H9 (cell line): ENCODE results near the gene SNX5. TPM values are rescaled to one million over a fixed set of nuclear protein-coding genes. Genes with fewer than 3 reads are reported as not detected.

Source experiments
- DNase-seq: peaks from one replicate; pipeline ENCODE4 v3.0.0-alpha.2; 2017
- H2AFZ ChIP-seq: one replicate; pipeline ENCODE4 v1.6.1; 2013; ENCODE audit warnings: mild to moderate bottlenecking, low read length, control low read depth, moderate library complexity
- H2AK5ac ChIP-seq: 2 replicates; pipeline ENCODE4 v1.6.1; 2013; ENCODE audit warnings: low read length, control low read depth, mixed read lengths; ENCODE audit not compliant: insufficient read length
- H2BK120ac ChIP-seq: one replicate; pipeline ENCODE4 v1.6.1; 2013; ENCODE audit warnings: low read depth, mild to moderate bottlenecking, low read length, control low read depth, inconsistent platforms; ENCODE audit not compliant: poor library complexity, severe bottlenecking
- H2BK12ac ChIP-seq: 2 replicates; pipeline ENCODE4 v1.6.1; 2013; ENCODE audit warnings: low read length, control low read depth, mixed read lengths, low read depth; ENCODE audit not compliant: insufficient read length
- H2BK15ac ChIP-seq: 2 replicates; pipeline ENCODE4 v1.6.1; 2013; ENCODE audit warnings: low read depth, low read length, control low read depth
- H2BK20ac ChIP-seq: one replicate; pipeline ENCODE4 v1.6.1; 2013; ENCODE audit warnings: low read depth, mild to moderate bottlenecking, low read length, control low read depth, inconsistent platforms; ENCODE audit not compliant: poor library complexity, severe bottlenecking
- H2BK5ac ChIP-seq: 2 replicates; pipeline ENCODE4 v1.6.1; 2013; ENCODE audit warnings: low read length, control low read depth, mixed read lengths; ENCODE audit not compliant: insufficient read length
- H3K14ac ChIP-seq: 2 replicates; pipeline ENCODE4 v1.6.1; 2013; ENCODE audit warnings: low read length, control low read depth; ENCODE audit not compliant: insufficient read depth
- H3K18ac ChIP-seq: 2 replicates; pipeline ENCODE4 v1.6.1; 2013; ENCODE audit warnings: low read depth, mild to moderate bottlenecking, mixed read lengths, low read length, control low read depth; ENCODE audit not compliant: insufficient read length
- H3K23ac ChIP-seq: 2 replicates; pipeline ENCODE4 v1.6.1; 2013; ENCODE audit warnings: low read length, control low read depth, mixed read lengths, low read depth; ENCODE audit not compliant: insufficient read length
- H3K23me2 ChIP-seq: 2 replicates; pipeline ENCODE4 v1.6.1; 2013; ENCODE audit warnings: low read depth, mild to moderate bottlenecking, mixed read lengths, low read length, control low read depth; ENCODE audit not compliant: insufficient read length, poor library complexity, severe bottlenecking
- H3K27ac ChIP-seq: 2 replicates; pipeline ENCODE4 v1.5.1; 2013; ENCODE audit warnings: low read length, control low read depth, mixed read lengths, low read depth; ENCODE audit not compliant: insufficient read length
- H3K27me3 ChIP-seq: 2 replicates; pipeline ENCODE4 v1.6.1; 2013; ENCODE audit warnings: low read length, control low read depth, inconsistent platforms; ENCODE audit not compliant: insufficient read depth
- H3K4ac ChIP-seq: 2 replicates; pipeline ENCODE4 v1.6.1; 2013; ENCODE audit warnings: low read depth, mild to moderate bottlenecking, control low read depth, inconsistent platforms, low read length, moderate library complexity
- H3K4me1 ChIP-seq: 2 replicates; pipeline ENCODE4 v1.6.1; 2013; ENCODE audit warnings: low read length, control low read depth, inconsistent platforms; ENCODE audit not compliant: insufficient read depth
- H3K4me2 ChIP-seq: 2 replicates; pipeline ENCODE4 v1.6.1; 2013; ENCODE audit warnings: low read length, control low read depth, mixed read lengths; ENCODE audit not compliant: insufficient read length, insufficient read depth
- H3K56ac ChIP-seq: 2 replicates; pipeline ENCODE4 v1.6.1; 2013; ENCODE audit warnings: low read depth, mild to moderate bottlenecking, mixed read lengths, low read length, control low read depth; ENCODE audit not compliant: insufficient read length
- H3K79me1 ChIP-seq: 2 replicates; pipeline ENCODE4 v1.6.1; 2013; ENCODE audit warnings: low read depth, mild to moderate bottlenecking, moderate library complexity, low read length, control low read depth, inconsistent platforms; ENCODE audit not compliant: insufficient read depth, poor library complexity, severe bottlenecking
- H3K79me2 ChIP-seq: 2 replicates; pipeline ENCODE4 v1.6.1; 2013; ENCODE audit warnings: low read length, control low read depth, inconsistent platforms; ENCODE audit not compliant: insufficient read depth
- H3K9ac ChIP-seq: 2 replicates; pipeline ENCODE4 v1.6.1; 2013; ENCODE audit warnings: low read length, control low read depth, mixed read lengths; ENCODE audit not compliant: insufficient read length; ENCODE audit errors: extremely low read depth
- H3K9me3 ChIP-seq: one replicate; pipeline ENCODE4 v1.6.1; 2013; ENCODE audit warnings: low read depth, low read length, inconsistent platforms; ENCODE audit not compliant: control insufficient read depth
- H3T11ph ChIP-seq: one replicate; pipeline ENCODE4 v1.6.1; 2013; ENCODE audit warnings: mild to moderate bottlenecking, low read length, control low read depth, inconsistent platforms
- H4K20me1 ChIP-seq: one replicate; pipeline ENCODE4 v1.6.1; 2013; ENCODE audit not compliant: control insufficient read depth, insufficient read length, insufficient read depth
- H4K5ac ChIP-seq: 2 replicates; pipeline ENCODE4 v1.6.1; 2013; ENCODE audit warnings: low read depth, mild to moderate bottlenecking, mixed read lengths, low read length, control low read depth; ENCODE audit not compliant: insufficient read length
- H4K8ac ChIP-seq: replicated peaks from 2 replicates; pipeline ENCODE4 v1.6.1; 2013; ENCODE audit warnings: low read length, control low read depth, mixed read lengths, low read depth; ENCODE audit not compliant: insufficient read length
- H4K91ac ChIP-seq: 2 replicates; pipeline ENCODE4 v1.6.1; 2013; ENCODE audit warnings: low read depth, mild to moderate bottlenecking, moderate library complexity, mixed read lengths, low read length, control low read depth; ENCODE audit not compliant: insufficient read length
- H3K27ac Mint-ChIP-seq, 3 experiments: 2 replicates in 2 of 3; 3 replicates in 1 of 3; pipeline ENCODE4 v1.8.0; 2020 to 2021; ENCODE audit warnings: mixed read lengths in 3 of 3, mild to moderate bottlenecking in 1 of 3, moderate library complexity in 1 of 3
- H3K27me3 Mint-ChIP-seq: 2 replicates; pipeline ENCODE4 v1.8.0; 2021; ENCODE audit warnings: low read depth, mild to moderate bottlenecking, moderate library complexity, mixed read lengths
- H3K36me3 Mint-ChIP-seq, 3 experiments: 2 replicates in 2 of 3; 3 replicates in 1 of 3; pipeline ENCODE4 v1.8.0; 2020 to 2021; ENCODE audit warnings: low read depth in 3 of 3, mixed read lengths in 3 of 3; ENCODE audit not compliant: insufficient read depth in 1 of 3
- H3K4me1 Mint-ChIP-seq, 2 experiments: 2 replicates each; pipeline ENCODE4 v1.8.0; 2020; ENCODE audit warnings: mixed read lengths in 2 of 2
- H3K4me3 Mint-ChIP-seq, 2 experiments: 2 replicates in 1 of 2; 3 replicates in 1 of 2; pipeline ENCODE4 v1.8.0; 2020 to 2021; ENCODE audit warnings: mild to moderate bottlenecking in 2 of 2, mixed read lengths in 2 of 2, moderate library complexity in 1 of 2
- H3K9me3 Mint-ChIP-seq, 2 experiments: 2 replicates in 1 of 2; 3 replicates in 1 of 2; pipeline ENCODE4 v1.8.0; 2020; ENCODE audit warnings: mild to moderate bottlenecking in 2 of 2, mixed read lengths in 2 of 2, moderate library complexity in 1 of 2
- WGBS: extraction: QIAGEN DNeasy Blood & Tissue Kit; methylation state at CpG from one replicate; pipeline ENCODE4 v1.1.7; 2013; ENCODE audit warnings: missing lambda C conversion rate, low lambda C conversion rate, mixed read lengths; ENCODE audit not compliant: insufficient read length; ENCODE audit errors: extremely low coverage; 5-methylcytosine and 5-hydroxymethylcytosine counted together
- total RNA-seq: library from RNA; stranded (reverse); gene quantifications from 2 replicates; pipeline ENCODE4 v1.2.1, GENCODE V29; 2021
- TF ChIP-seq, protein P1 (sequence below): fragments of 200-600 bp; sonication (generic); conservative IDR thresholded peaks from 3 replicates; pipeline ENCODE4 v1.8.0; 2021; ENCODE audit warnings: antibody characterized with exemption, mild to moderate bottlenecking

SNX5 gene
- total RNA-seq, 1 experiment from 2014 or later: 194 TPM

DNA sequence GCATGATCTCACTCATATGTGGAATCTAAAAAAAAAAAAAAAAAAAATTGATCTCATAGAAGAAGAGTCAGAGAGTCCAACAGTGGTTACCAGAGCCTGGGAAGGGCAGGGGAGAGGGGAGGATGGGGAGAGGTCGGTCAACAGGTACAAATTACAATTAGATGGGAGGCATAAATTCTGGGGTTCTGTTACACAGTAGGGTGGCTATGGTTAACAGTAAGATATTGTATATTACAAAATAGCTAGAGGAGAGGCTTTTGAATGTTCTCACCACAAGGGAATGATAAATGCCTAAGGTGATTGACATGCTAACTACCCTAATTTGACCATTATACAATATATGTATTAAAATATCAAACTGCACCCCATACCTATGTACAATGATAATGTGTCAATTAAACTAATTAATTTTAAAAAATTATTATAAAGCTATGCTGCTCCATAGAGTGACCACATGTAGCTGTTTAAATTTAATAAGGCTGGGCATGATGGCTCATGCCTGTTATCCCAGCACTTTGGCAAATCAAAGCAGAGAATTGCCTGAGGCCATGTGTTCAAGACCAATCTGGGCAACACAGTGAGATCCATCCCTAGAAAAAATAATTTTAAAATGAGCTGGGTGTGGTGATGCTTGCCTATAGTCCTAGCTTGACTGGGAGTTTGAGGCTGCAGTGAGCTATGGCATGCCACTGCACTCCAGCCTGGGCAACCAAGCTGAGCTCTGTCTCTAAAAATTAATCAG, 70.9 kb downstream of the SNX5 start:
- H2BK12ac ChIP-seq: no peak overlapping the region
- no peak overlapping the region for H3K14ac ChIP-seq
- Mint-ChIP-seq H3K27me3 (no peaks in the 10 kb centered on the region), H3K9me3 (peaks cover 0 to 4% of the 10 kb centered on the region in 2 experiments; a peak in 2 of 5 replicates), H3K4me3 (no peak overlapping the region), H3K4me1 (peaks cover 29 to 30% of the 10 kb centered on the region in 2 experiments), H3K36me3 (peaks cover 0 to 3% (median 0%) of the 10 kb centered on the region in 3 experiments; a peak in 1 of 7 replicates), H3K27ac (no peak overlapping the region; a peak in 1 of 7 replicates)
- H3K4me1 ChIP-seq: peaks cover 8% of the 10 kb centered on the region; the same call in 1 of the 2 replicates
- H3K23me2 ChIP-seq: no peaks in the 10 kb centered on the region
- no peak overlapping the region for H2BK20ac ChIP-seq
- H3K18ac ChIP-seq: no peak overlapping the region
- no peak overlapping the region for H4K91ac ChIP-seq
- H3K4me2 ChIP-seq: no peak overlapping the region
- H2BK5ac ChIP-seq: no peak overlapping the region
- TF ChIP-seq, protein P1, sequence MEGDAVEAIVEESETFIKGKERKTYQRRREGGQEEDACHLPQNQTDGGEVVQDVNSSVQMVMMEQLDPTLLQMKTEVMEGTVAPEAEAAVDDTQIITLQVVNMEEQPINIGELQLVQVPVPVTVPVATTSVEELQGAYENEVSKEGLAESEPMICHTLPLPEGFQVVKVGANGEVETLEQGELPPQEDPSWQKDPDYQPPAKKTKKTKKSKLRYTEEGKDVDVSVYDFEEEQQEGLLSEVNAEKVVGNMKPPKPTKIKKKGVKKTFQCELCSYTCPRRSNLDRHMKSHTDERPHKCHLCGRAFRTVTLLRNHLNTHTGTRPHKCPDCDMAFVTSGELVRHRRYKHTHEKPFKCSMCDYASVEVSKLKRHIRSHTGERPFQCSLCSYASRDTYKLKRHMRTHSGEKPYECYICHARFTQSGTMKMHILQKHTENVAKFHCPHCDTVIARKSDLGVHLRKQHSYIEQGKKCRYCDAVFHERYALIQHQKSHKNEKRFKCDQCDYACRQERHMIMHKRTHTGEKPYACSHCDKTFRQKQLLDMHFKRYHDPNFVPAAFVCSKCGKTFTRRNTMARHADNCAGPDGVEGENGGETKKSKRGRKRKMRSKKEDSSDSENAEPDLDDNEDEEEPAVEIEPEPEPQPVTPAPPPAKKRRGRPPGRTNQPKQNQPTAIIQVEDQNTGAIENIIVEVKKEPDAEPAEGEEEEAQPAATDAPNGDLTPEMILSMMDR: no peak
- H3K56ac ChIP-seq: no peak overlapping the region
- H3K23ac ChIP-seq: no peak overlapping the region
- no peak for DNase-seq
- no peaks in the 10 kb centered on the region for H3K27me3 ChIP-seq
- H4K8ac ChIP-seq: no peak overlapping the region
- no peak overlapping the region for H3K27ac ChIP-seq
- H3K9me3 ChIP-seq: no peaks in the 10 kb centered on the region
- H3K79me2 ChIP-seq: no peaks in the 10 kb centered on the region
- no CpG with 5 or more reads among the region's 1 CpG for WGBS
- H4K5ac ChIP-seq: no peak overlapping the region
- no peak overlapping the region for H2AFZ ChIP-seq
- no peak overlapping the region for H3K9ac ChIP-seq
- no peak overlapping the region for H3T11ph ChIP-seq
- no peak overlapping the region for H2BK120ac ChIP-seq
- no peak overlapping the region for H2AK5ac ChIP-seq
- no peak overlapping the region for H3K4ac ChIP-seq
- no peaks in the 10 kb centered on the region for H3K79me1 ChIP-seq
- H4K20me1 ChIP-seq: no peaks in the 10 kb centered on the region
- H2BK15ac ChIP-seq: no peak overlapping the region
